ENCODE results near the gene NME4. TPM values are rescaled to one million over a fixed set of nuclear protein-coding genes. Genes with fewer than 3 reads are reported as not detected.

NME4 gene
- total RNA-seq, 2 donors from 2014 or later, result 274 to 350 TPM

- Histone ChIP-seq H3K36me3 (ENCODE audit: control insufficient read depth, insufficient read depth, low read length) (peaks cover 10% of the 10 kb centered on the region), H3K9ac (ENCODE audit: extremely low read depth, low read length, poor library complexity, severe bottlenecking) (peak within 1 kb of the TSS; percentile 59), H3K9me3 (ENCODE audit: control insufficient read depth, low read length) (no peaks in the 10 kb centered on the region), H3K4me1 (ENCODE audit: control insufficient read depth, insufficient read depth, low read length) (no peaks in the 10 kb centered on the region), H3K27me3 (ENCODE audit: control insufficient read depth, insufficient read depth, low read length, poor library complexity, severe bottlenecking) (no peaks in the 10 kb centered on the region), H3K4me3 (ENCODE audit: low read length) (peak within 1 kb of the TSS; percentile 84), H3K27ac (ENCODE audit: low read depth, low read length) (no peak within 1 kb of the TSS)
- H3K9me3 Mint-ChIP-seq, result no peaks in the 10 kb centered on the region
- no peaks in the 10 kb centered on the region for H3K27me3 Mint-ChIP-seq (ENCODE audit: insufficient read depth)
- WGBS, 2 experiments (ENCODE audit: insufficient coverage in 1 of 2, insufficient read length in 1 of 2), result 1 to 2% methylated on average over 12 to 111 of the region's 113 CpGs
- TF ChIP-seq CTCF (conservative IDR thresholded peaks at IDR 0.05), result peak; percentile 71
- peak; percentile 100 for DNase-seq
- H3K27ac Mint-ChIP-seq, result peak within 1 kb of the TSS; percentile 52
- H3K36me3 Mint-ChIP-seq (ENCODE audit: low read depth), result peaks cover 9% of the 10 kb centered on the region
- H3K4me3 Mint-ChIP-seq, result peak within 1 kb of the TSS; percentile 71
- H3K4me1 Mint-ChIP-seq, result peaks cover 9% of the 10 kb centered on the region
These were observed 44.2 kb upstream of the NME4 start, which contains the start of gene AXIN1 for GRCh38 chr16:352547-353403. Gene AXIN1 (minus strand): TSS chr16:352723. CDS start chr16:347025, 5,698 bp downstream.

GRCh38 chr16:353404-354290 is 43.4 kb upstream of the NME4 start:
- no peaks in the 10 kb centered on the region for H3K4me1 ChIP-seq (ENCODE audit: control insufficient read depth, insufficient read depth, low read length)
- no peak overlapping the region for H3K27ac ChIP-seq (ENCODE audit: low read depth, low read length)
- H3K36me3 ChIP-seq (ENCODE audit: control insufficient read depth, insufficient read depth, low read length), result peaks cover 10% of the 10 kb centered on the region
- H3K27me3 ChIP-seq (ENCODE audit: control insufficient read depth, insufficient read depth, low read length, poor library complexity, severe bottlenecking), result no peaks in the 10 kb centered on the region
- no peak overlapping the region for H3K27ac Mint-ChIP-seq
- H3K9me3 Mint-ChIP-seq, result no peaks in the 10 kb centered on the region
- H3K27me3 Mint-ChIP-seq (ENCODE audit: insufficient read depth), result no peaks in the 10 kb centered on the region
- peak overlapping the region; percentile 39 for H3K4me3 Mint-ChIP-seq
- no peak for DNase-seq
- no peak for TF ChIP-seq CTCF (conservative IDR thresholded peaks at IDR 0.05)
- peak overlapping the region; percentile 60 for H3K4me3 ChIP-seq (ENCODE audit: low read length)
- peaks cover 9% of the 10 kb centered on the region for H3K36me3 Mint-ChIP-seq (ENCODE audit: low read depth)
- H3K9me3 ChIP-seq (ENCODE audit: control insufficient read depth, low read length), result no peaks in the 10 kb centered on the region
- H3K9ac ChIP-seq (ENCODE audit: extremely low read depth, low read length, poor library complexity, severe bottlenecking), result no peak overlapping the region
- peaks cover 9% of the 10 kb centered on the region for H3K4me1 Mint-ChIP-seq
- 74 to 95% methylated on average over 10 to 25 of the region's 25 CpGs for whole genome bisulfite sequencing, 2 experiments (ENCODE audit: insufficient coverage in 1 of 2, insufficient read length in 1 of 2)

GRCh38 chr16:354291-354881 is 42.6 kb upstream of the NME4 start:
- no peaks in the 10 kb centered on the region for H3K27me3 Mint-ChIP-seq (ENCODE audit: insufficient read depth)
- peaks cover 10% of the 10 kb centered on the region for H3K36me3 ChIP-seq (ENCODE audit: control insufficient read depth, insufficient read depth, low read length)
- H3K27me3 ChIP-seq (ENCODE audit: control insufficient read depth, insufficient read depth, low read length, poor library complexity, severe bottlenecking), result no peaks in the 10 kb centered on the region
- H3K9me3 Mint-ChIP-seq, result no peaks in the 10 kb centered on the region
- H3K27ac Mint-ChIP-seq, result no peak overlapping the region
- no peak overlapping the region for H3K4me3 ChIP-seq (ENCODE audit: low read length)
- no peaks in the 10 kb centered on the region for H3K4me1 ChIP-seq (ENCODE audit: control insufficient read depth, insufficient read depth, low read length)
- peaks cover 9% of the 10 kb centered on the region for H3K36me3 Mint-ChIP-seq (ENCODE audit: low read depth)
- peaks cover 5% of the 10 kb centered on the region for H3K4me1 Mint-ChIP-seq
- no peak for TF ChIP-seq CTCF (conservative IDR thresholded peaks at IDR 0.05)
- H3K27ac ChIP-seq (ENCODE audit: low read depth, low read length), result no peak overlapping the region
- H3K9me3 ChIP-seq (ENCODE audit: control insufficient read depth, low read length), result no peaks in the 10 kb centered on the region
- WGBS, 2 experiments (ENCODE audit: insufficient coverage in 1 of 2, insufficient read length in 1 of 2), result 91 to 95% methylated on average over 8 to 12 of the region's 12 CpGs
- H3K4me3 Mint-ChIP-seq, result no peak overlapping the region
- DNase-seq, result no peak
- H3K9ac ChIP-seq (ENCODE audit: extremely low read depth, low read length, poor library complexity, severe bottlenecking), result no peak overlapping the region
